SH-SY5Y (cell line): ENCODE data around the gene RBMS3.

ENCODE experiments used
- GATA2 ChIP-seq: IDR thresholded peaks from 2 replicates; pipeline ENCODE4 v1.6.1; 2011; ENCODE audit warnings: mild to moderate bottlenecking, low read depth, low read length
- GATA3 ChIP-seq: IDR thresholded peaks from 2 replicates; pipeline ENCODE4 v1.6.1; 2011; ENCODE audit warnings: low read depth, mild to moderate bottlenecking, low read length, moderate library complexity

DNA sequence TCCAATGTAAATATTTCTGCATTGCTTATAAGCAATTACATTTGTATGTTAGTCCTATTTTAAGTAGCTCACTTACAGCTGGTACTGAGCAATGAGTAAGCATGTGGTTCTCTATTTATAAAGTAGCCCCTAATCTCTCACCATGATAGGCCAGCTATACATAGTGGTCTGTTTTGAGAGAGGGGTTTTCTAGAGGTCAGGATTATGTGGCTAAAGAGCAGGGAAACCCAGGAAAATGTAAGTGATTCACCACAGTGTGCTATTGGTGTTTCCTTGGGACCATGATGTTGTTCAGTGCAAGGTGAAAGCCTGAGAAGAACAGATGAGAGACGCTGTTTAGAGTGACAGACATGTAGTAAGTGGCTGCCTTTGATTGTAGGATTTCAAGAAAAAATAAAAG, 26.4 kb downstream of the RBMS3 start:
- TF ChIP-seq GATA2 (no peak), GATA3 (no peak)
